ENCODE results near the gene NACC2.

GRCh38 chr9:136111910-136112309 lies 16.8 kb upstream of the NACC2 start:
- TF ChIP-seq CTCF (IDR thresholded peaks at IDR 0.05) = no peak
- no peak for TF ChIP-seq EP300 (IDR thresholded peaks at IDR 0.05)

Measured in ovary (tissue), 3 donors.